ENCODE measurements around the gene TFF3.

DNA sequence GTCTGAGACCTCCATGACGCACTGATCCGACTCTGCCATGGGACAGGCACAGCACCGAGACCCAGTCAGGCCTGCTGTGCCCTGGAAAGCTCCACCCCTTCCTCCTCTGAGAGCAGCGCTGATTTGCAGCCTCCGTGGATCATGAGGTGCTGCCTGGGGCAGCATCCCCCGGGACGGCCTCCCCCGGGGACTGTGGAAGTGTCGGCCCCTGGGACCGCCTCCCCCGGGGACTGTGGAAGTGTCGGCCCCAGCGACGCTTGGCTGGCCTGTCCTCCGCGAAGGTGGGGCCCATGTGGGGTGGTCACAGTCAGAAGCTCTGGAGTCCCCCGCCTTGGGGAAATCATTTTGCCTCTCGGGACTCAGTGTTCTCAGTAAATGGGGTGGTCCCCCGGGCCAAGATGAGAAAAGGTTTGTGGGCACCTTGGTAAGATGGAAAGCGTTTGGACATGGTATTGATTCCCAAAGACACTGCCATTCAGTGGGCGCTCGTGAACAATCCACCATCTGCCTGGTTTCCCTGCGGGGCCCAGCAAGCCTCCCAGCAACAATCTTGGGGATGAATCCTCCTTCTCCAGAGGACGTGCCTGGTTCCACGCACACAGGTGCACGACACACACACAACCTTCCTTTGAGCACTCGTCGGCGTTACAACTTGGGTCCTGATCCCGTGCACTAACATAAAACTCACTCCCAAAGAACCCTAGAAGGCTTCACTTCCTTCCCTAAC lies 32.6 kb upstream of the TFF3 start:
- TF ChIP-seq EZH2 (optimal IDR thresholded peaks at IDR 0.05; ENCODE audit: low read depth, low read length) (no peak), CTCF (IDR thresholded peaks at IDR 0.05; ENCODE audit: low read length) (no peak)

All from MM.1S (cell line).